Subcutaneous abdominal adipose tissue (tissue), 5 donors: ENCODE results near the gene CRABP2.

ENCODE experiments used
- H3K27ac ChIP-seq: one replicate; pipeline ENCODE4 v1.7.0; 2013; ENCODE audit warnings: low read depth, mild to moderate bottlenecking, inconsistent platforms, low read length, moderate library complexity
- H3K27me3 ChIP-seq, 5 donors: one replicate each; pipeline ENCODE4 v1.7.0; 2013; ENCODE audit warnings: low read length in 5 of 5, inconsistent platforms in 1 of 5; ENCODE audit not compliant: control insufficient read depth in 5 of 5, insufficient read depth in 4 of 5
- H3K36me3 ChIP-seq, 5 donors: one replicate each; pipeline ENCODE4 v1.7.0; 2013; ENCODE audit warnings: low read length in 5 of 5; ENCODE audit not compliant: control insufficient read depth in 5 of 5, insufficient read depth in 5 of 5
- H3K4me1 ChIP-seq, 5 donors: one replicate each; pipeline ENCODE4 v1.7.0; 2013; ENCODE audit warnings: low read length in 5 of 5, mild to moderate bottlenecking in 3 of 5, moderate library complexity in 1 of 5; ENCODE audit not compliant: control insufficient read depth in 5 of 5, insufficient read depth in 5 of 5
- H3K4me3 ChIP-seq, 5 donors: one replicate each; pipeline ENCODE4 v1.7.0; 2013; ENCODE audit warnings: low read length in 5 of 5, low read depth in 1 of 5
- H3K9ac ChIP-seq, 5 donors: one replicate each; pipeline ENCODE4 v1.7.0; 2013; ENCODE audit warnings: low read length in 5 of 5, mild to moderate bottlenecking in 4 of 5, moderate library complexity in 3 of 5
- H3K9me3 ChIP-seq, 5 donors: one replicate each; pipeline ENCODE4 v1.7.0; 2013; ENCODE audit warnings: low read length in 5 of 5; ENCODE audit not compliant: control insufficient read depth in 5 of 5
- donor health status: healthy.
- donor health status: healthy.
- donor health status: healthy.
- donor health status: healthy.
- donor health status: healthy.

Gene CRABP2

GRCh38 chr1:156652131-156652991 is 53.0 kb downstream of the CRABP2 start:
- Histone ChIP-seq H3K4me3 (no peak overlapping the region), H3K9ac (no peak overlapping the region), H3K27ac (no peak overlapping the region), H3K9me3 (no peaks in the 10 kb centered on the region), H3K36me3 (no peaks in the 10 kb centered on the region), H3K27me3 (peaks cover 19 to 76% (median 44%) of the 10 kb centered on the region in 5 donors), H3K4me1 (peaks cover 0 to 10% (median 9%) of the 10 kb centered on the region in 5 donors)
